Suprapubic skin (tissue), 4 donors: ENCODE results near the gene ASPDH. TPM values are rescaled to one million over a fixed set of nuclear protein-coding genes. Genes with fewer than 3 reads are reported as not detected.
A peak's percentile ranks its signal among the peaks of the same experiment; 100 is the strongest.

ENCODE experiments used
- DNase-seq, 2 donors: peaks; one replicate each; pipeline ENCODE4 v3.0.0-alpha.2; 2019; ENCODE audit warnings: low spot score in 2 of 2
- H3K27ac ChIP-seq: fragments of 200-600 bp; sonication (generic); one replicate; pipeline ENCODE4 v1.5.1; 2019
- H3K27me3 ChIP-seq: fragments of 200-600 bp; sonication (generic); one replicate; pipeline ENCODE4 v1.5.1; 2019
- H3K36me3 ChIP-seq: fragments of 200-600 bp; sonication (generic); one replicate; pipeline ENCODE4 v1.5.1; 2019
- H3K4me1 ChIP-seq: fragments of 200-600 bp; sonication (generic); one replicate; pipeline ENCODE4 v1.5.1; 2019
- H3K4me3 ChIP-seq: fragments of 200-600 bp; sonication (generic); one replicate; pipeline ENCODE4 v1.5.1; 2019; ENCODE audit warnings: mild to moderate bottlenecking
- H3K9me3 ChIP-seq: fragments of 200-600 bp; sonication (generic); one replicate; pipeline ENCODE4 v1.5.1; 2019
- CTCF ChIP-seq, 2 donors: fragments of 200-600 bp in 1 of 2; fragments of 450-650 bp in 1 of 2; sonication (generic) in 1 of 2; IDR thresholded peaks; one replicate each; pipeline ENCODE4 v1.5.1; 2016 to 2019; ENCODE audit warnings: antibody characterized with exemption in 2 of 2, mild to moderate bottlenecking in 1 of 2, moderate library complexity in 1 of 2
- EP300 ChIP-seq: sonication (generic); formaldehyde crosslinking; IDR thresholded peaks from one replicate; pipeline ENCODE4 v1.6.1; 2017; ENCODE audit warnings: antibody characterized with exemption
- POLR2A ChIP-seq, 2 donors: fragments of 450-650 bp; IDR thresholded peaks; one replicate each; pipeline ENCODE4 v1.6.1; 2017; ENCODE audit warnings: antibody characterized with exemption in 2 of 2, mild to moderate bottlenecking in 2 of 2, moderate library complexity in 2 of 2
- POLR2AphosphoS5 ChIP-seq, 3 donors: sonication (generic); formaldehyde crosslinking; IDR thresholded peaks; one replicate each; pipeline ENCODE4 v1.6.1; 2017; ENCODE audit warnings: antibody characterized with exemption in 3 of 3
- WGBS: methylation state at CpG from one replicate; pipeline ENCODE4 v1.1.5; 2018; 5-methylcytosine and 5-hydroxymethylcytosine counted together
- total RNA-seq, 4 donors: library from RNA; depleted of rRNA; stranded (reverse); fragments of >200 nt; gene quantifications; one replicate each; pipeline ENCODE4 v1.1.0, GENCODE V29; 2016

ASPDH gene
- total RNA-seq, 4 donors from 2014 or later = not detected

GRCh38 chr19:50512999-50513745 lies 541 bp downstream of the ASPDH start:
- H3K9me3 ChIP-seq = no peaks in the 10 kb centered on the region
- H3K4me3 ChIP-seq = no peak overlapping the region
- no peaks in the 10 kb centered on the region for H3K36me3 ChIP-seq
- H3K27ac ChIP-seq = no peak overlapping the region
- TF ChIP-seq POLR2AphosphoS5 (IDR thresholded peaks at IDR 0.05) (no peak), EP300 (no peak), POLR2A (IDR thresholded peaks at IDR 0.05) (no peak), CTCF (IDR thresholded peaks at IDR 0.05) (no peak)
- peaks cover 19% of the 10 kb centered on the region for H3K4me1 ChIP-seq
- WGBS = 44% methylated on average over 12 of the region's 12 CpGs
- no peaks in the 10 kb centered on the region for H3K27me3 ChIP-seq
- peak in 1 of 2 donors; percentile 31 for DNase-seq

- Histone ChIP-seq H3K27ac (no peak overlapping the region), H3K36me3 (no peaks in the 10 kb centered on the region), H3K9me3 (no peaks in the 10 kb centered on the region), H3K4me1 (peaks cover 19% of the 10 kb centered on the region), H3K27me3 (no peaks in the 10 kb centered on the region), H3K4me3 (peak overlapping the region; percentile 64)
- DNase-seq = peak; percentile 73 to 77
- TF ChIP-seq POLR2AphosphoS5 (IDR thresholded peaks at IDR 0.05) = no peak
- no peak for TF ChIP-seq CTCF (IDR thresholded peaks at IDR 0.05)
- TF ChIP-seq POLR2A (IDR thresholded peaks at IDR 0.05) = no peak
- TF ChIP-seq EP300 = no peak
- WGBS = 83% methylated on average over 11 of the region's 36 CpGs
Observed at GRCh38 chr19:50512112-50512998, 1.4 kb downstream of the ASPDH start.

- H3K36me3 ChIP-seq = peaks cover 2% of the 10 kb centered on the region
- H3K27me3 ChIP-seq = no peaks in the 10 kb centered on the region
- H3K27ac ChIP-seq = peak within 1 kb of the TSS; percentile 67
- peaks cover 19% of the 10 kb centered on the region for H3K4me1 ChIP-seq
- peak; percentile 99 for DNase-seq
- H3K4me3 ChIP-seq = peak within 1 kb of the TSS; percentile 64
- H3K9me3 ChIP-seq = no peaks in the 10 kb centered on the region
- TF ChIP-seq POLR2AphosphoS5 (IDR thresholded peaks at IDR 0.05) (peak in 2 of 3 donors; percentile 72 to 91), POLR2A (IDR thresholded peaks at IDR 0.05) (peak in 1 of 2 donors; percentile 43), CTCF (IDR thresholded peaks at IDR 0.05) (no peak), EP300 (no peak)
- WGBS = 2% methylated on average over 38 of the region's 69 CpGs
Observed at GRCh38 chr19:50511069-50511822, 2.5 kb downstream of the ASPDH start, which contains the start of gene JOSD2. JOSD2 (minus strand) TSS chr19:50511191; CDS start chr19:50510431, 760 bp downstream.

GRCh38 chr19:50510700-50511068 lies 3.0 kb downstream of the ASPDH start:
- no peak for TF ChIP-seq EP300
- TF ChIP-seq CTCF (IDR thresholded peaks at IDR 0.05) = no peak
- TF ChIP-seq POLR2A (IDR thresholded peaks at IDR 0.05) = no peak
- TF ChIP-seq POLR2AphosphoS5 (IDR thresholded peaks at IDR 0.05) = no peak
- Histone ChIP-seq H3K36me3 (peaks cover 6% of the 10 kb centered on the region), H3K27ac (peak overlapping the region; percentile 67), H3K27me3 (no peaks in the 10 kb centered on the region), H3K9me3 (no peaks in the 10 kb centered on the region), H3K4me3 (peak overlapping the region; percentile 64), H3K4me1 (peaks cover 19% of the 10 kb centered on the region)
- WGBS = 9% methylated on average over 3 of the region's 10 CpGs
- no peak for DNase-seq
